Nephron progenitor cell (in vitro differentiated cells): ENCODE results near the gene HES7.

Experiments
- DNase-seq: peaks from one replicate; pipeline ENCODE4 v3.0.0; 2021
- H3K27ac Mint-ChIP-seq: 2 replicates; pipeline ENCODE4 v1.8.0; 2021; ENCODE audit warnings: mild to moderate bottlenecking, moderate library complexity, mixed read lengths
- H3K27me3 Mint-ChIP-seq: 2 replicates; pipeline ENCODE4 v1.8.0; 2021; ENCODE audit warnings: mild to moderate bottlenecking, low read depth, mixed read lengths; ENCODE audit not compliant: poor library complexity
- H3K36me3 Mint-ChIP-seq: 2 replicates; pipeline ENCODE4 v1.8.0; 2021; ENCODE audit warnings: low read depth, mixed read lengths
- H3K4me1 Mint-ChIP-seq: 2 replicates; pipeline ENCODE4 v1.8.0; 2021; ENCODE audit warnings: mixed read lengths
- H3K4me3 Mint-ChIP-seq: 2 replicates; pipeline ENCODE4 v1.8.0; 2021; ENCODE audit warnings: mild to moderate bottlenecking, moderate library complexity, mixed read lengths
- H3K9me3 Mint-ChIP-seq: 2 replicates; pipeline ENCODE4 v1.8.0; 2021; ENCODE audit warnings: mild to moderate bottlenecking, moderate library complexity, mixed read lengths
- CTCF ChIP-seq: fragments of 200-600 bp; sonication (generic); IDR thresholded peaks from 2 replicates; pipeline ENCODE4 v1.5.0; 2021; ENCODE audit warnings: antibody characterized with exemption

Gene HES7

GRCh38 chr17:8156246-8156992 is 32.5 kb upstream of the HES7 start:
- no peak overlapping the region for H3K4me3 Mint-ChIP-seq
- peak; percentile 99 for DNase-seq
- H3K27ac Mint-ChIP-seq: no peak overlapping the region
- H3K9me3 Mint-ChIP-seq: no peaks in the 10 kb centered on the region
- peaks cover 2% of the 10 kb centered on the region for H3K27me3 Mint-ChIP-seq
- peaks cover 11% of the 10 kb centered on the region for H3K36me3 Mint-ChIP-seq
- peaks cover 23% of the 10 kb centered on the region for H3K4me1 Mint-ChIP-seq
- no peak for TF ChIP-seq CTCF

GRCh38 chr17:8155996-8156245 is 32.0 kb upstream of the HES7 start:
- Mint-ChIP-seq H3K4me1 (peaks cover 19% of the 10 kb centered on the region), H3K27ac (no peak overlapping the region), H3K4me3 (no peak overlapping the region), H3K9me3 (no peaks in the 10 kb centered on the region), H3K36me3 (peaks cover 11% of the 10 kb centered on the region), H3K27me3 (peaks cover 2% of the 10 kb centered on the region)
- DNase-seq: peak; percentile 49
- TF ChIP-seq CTCF: no peak

GRCh38 chr17:8155231-8155995 is 31.5 kb upstream of the HES7 start:
- TF ChIP-seq CTCF: no peak

GRCh38 chr17:8154608-8155155 is 30.8 kb upstream of the HES7 start:
- no peaks in the 10 kb centered on the region for H3K9me3 Mint-ChIP-seq
- H3K4me1 Mint-ChIP-seq: peaks cover 12% of the 10 kb centered on the region
- peak overlapping the region; percentile 40 for H3K27ac Mint-ChIP-seq
- no peak for TF ChIP-seq CTCF
- H3K27me3 Mint-ChIP-seq: peaks cover 2% of the 10 kb centered on the region
- peaks cover 3% of the 10 kb centered on the region for H3K36me3 Mint-ChIP-seq
- H3K4me3 Mint-ChIP-seq: no peak overlapping the region
- no peak for DNase-seq

More at GRCh38 chr17:8155231-8155995, 31.5 kb upstream of the HES7 start:
- Mint-ChIP-seq H3K4me3 (no peak overlapping the region), H3K4me1 (peaks cover 18% of the 10 kb centered on the region), H3K36me3 (peaks cover 10% of the 10 kb centered on the region), H3K9me3 (no peaks in the 10 kb centered on the region), H3K27ac (no peak overlapping the region), H3K27me3 (peaks cover 2% of the 10 kb centered on the region)
- no peak for DNase-seq

- peaks cover 12% of the 10 kb centered on the region for H3K4me1 Mint-ChIP-seq
- H3K9me3 Mint-ChIP-seq: no peaks in the 10 kb centered on the region
- peak overlapping the region; percentile 99 for H3K27ac Mint-ChIP-seq
- H3K4me3 Mint-ChIP-seq: no peak overlapping the region
- H3K36me3 Mint-ChIP-seq: peaks cover 4% of the 10 kb centered on the region
- peaks cover 2% of the 10 kb centered on the region for H3K27me3 Mint-ChIP-seq
- no peak for TF ChIP-seq CTCF
- peak; percentile 98 for DNase-seq
These were observed 30.2 kb upstream of the HES7 start for GRCh38 chr17:8153957-8154607.
